B cell (primary cell): Measurements from ENCODE around the gene ANKRD44. TPM values are rescaled to one million over a fixed set of nuclear protein-coding genes. Genes with fewer than 3 reads are reported as not detected.
"Not testable (repeated sequence)": the region's sequence is repeated elsewhere in the genome, so short reads cannot be mapped to it uniquely, and the experiment has no call there.

Experiments
- ATAC-seq: fragments of 200-7000 bp; cut with Tn5 transposase; one replicate; pipeline ENCODE4 v1.10.0; 2021; ENCODE audit warnings: low read depth, mild to moderate bottlenecking, moderate number of reproducible peaks, moderate library complexity
- CTCF ChIA-PET: fragments of 350-600 bp; sonication (Branson Sonifier 250); formaldehyde crosslinking; loops from one replicate; lab custom pipeline; 2021; ENCODE audit warnings: antibody characterized with exemption, inconsistent platforms; lab: Charles Lee
- POLR2A ChIA-PET: fragments of 350-600 bp; sonication (Branson Sonifier 250); formaldehyde crosslinking; loops from one replicate; lab custom pipeline; 2021; ENCODE audit warnings: antibody characterized with exemption; lab: Charles Lee
- DNase-seq: peaks from one replicate; pipeline ENCODE4 v3.0.0; 2013
- H2AFZ ChIP-seq: 2 replicates; pipeline ENCODE4 v1.6.1; 2012; ENCODE audit warnings: mild to moderate bottlenecking, low read depth, low read length; ENCODE audit not compliant: insufficient read depth, poor library complexity, severe bottlenecking
- H3K27ac ChIP-seq, 2 donors: 1 replicate in 1 of 2; 2 replicates in 1 of 2; pipeline ENCODE4 v1.5.1; 2012 to 2013; ENCODE audit warnings: low read length in 2 of 2, mild to moderate bottlenecking in 2 of 2, moderate library complexity in 1 of 2
- H3K27me3 ChIP-seq, 4 experiments: fragments of 200-600 bp in 1 of 4; sonication (generic) in 1 of 4; replicated peaks in 1 of 4; 1 replicate in 2 of 4; 2 replicates in 2 of 4; pipeline versions ENCODE4 v1.6.1 to v1.7.0; 2013 to 2016; ENCODE audit warnings: low read length in 3 of 4, mild to moderate bottlenecking in 2 of 4, mixed read lengths in 1 of 4, moderate library complexity in 1 of 4; ENCODE audit not compliant: insufficient read depth in 4 of 4, control insufficient read depth in 3 of 4; ENCODE audit errors: control extremely low read depth in 1 of 4
- H3K36me3 ChIP-seq, 2 experiments: replicated peaks in 1 of 2; 1 replicate in 1 of 2; 2 replicates in 1 of 2; pipeline versions ENCODE4 v1.6.1 to v1.7.1; 2013; ENCODE audit warnings: low read length in 1 of 2; ENCODE audit not compliant: insufficient read depth in 2 of 2, control insufficient read depth in 1 of 2; ENCODE audit errors: control extremely low read depth in 1 of 2, extremely low read depth in 1 of 2
- H3K4me1 ChIP-seq, 2 donors: fragments of 200-600 bp in 1 of 2; sonication (generic) in 1 of 2; 1 replicate in 1 of 2; 2 replicates in 1 of 2; pipeline versions ENCODE4 v1.5.1 to v1.6.1; 2013 to 2017; ENCODE audit warnings: low read length in 2 of 2; ENCODE audit not compliant: control insufficient read depth in 2 of 2, insufficient read depth in 2 of 2
- H3K4me2 ChIP-seq: replicated peaks from 2 replicates; pipeline ENCODE3; 2012; ENCODE audit warnings: mild to moderate bottlenecking, low read depth, low read length; ENCODE audit not compliant: poor library complexity, severe bottlenecking
- H3K4me3 ChIP-seq, 5 experiments: fragments of 200-600 bp in 1 of 5; sonication (generic) in 1 of 5; 1 replicate in 3 of 5; 2 replicates in 2 of 5; pipeline versions ENCODE4 v1.5.1 to v1.7.0; 2011 to 2016; ENCODE audit warnings: low read length in 4 of 5, mild to moderate bottlenecking in 4 of 5, low read depth in 2 of 5, control low read depth in 1 of 5, moderate library complexity in 1 of 5; ENCODE audit not compliant: insufficient read depth in 1 of 5; ENCODE audit errors: control extremely low read depth in 1 of 5, extremely low read depth in 1 of 5
- H3K79me2 ChIP-seq: fragments of 200-600 bp; sonication (generic); one replicate; pipeline ENCODE4 v1.6.0; 2016; ENCODE audit warnings: low read length; ENCODE audit not compliant: control insufficient read depth, insufficient read depth
- H3K9ac ChIP-seq: fragments of 200-600 bp; sonication (generic); 2 replicates; pipeline ENCODE4 v1.6.1; 2017; ENCODE audit warnings: mild to moderate bottlenecking, low read length, moderate library complexity
- H3K9me3 ChIP-seq, 3 donors: one replicate each; pipeline versions ENCODE4 v1.6.1 to v1.7.1; 2013; ENCODE audit warnings: low read length in 2 of 3; ENCODE audit not compliant: control insufficient read depth in 2 of 3, insufficient read depth in 1 of 3; ENCODE audit errors: control extremely low read depth in 1 of 3
- H4K20me1 ChIP-seq: 2 replicates; pipeline ENCODE4 v1.6.0; 2012; ENCODE audit warnings: mild to moderate bottlenecking, low read length; ENCODE audit not compliant: insufficient read depth, control insufficient read depth, poor library complexity, severe bottlenecking
- H3K27ac Mint-ChIP-seq: one replicate; pipeline ENCODE4 v1.8.0; 2021; ENCODE audit warnings: mixed read lengths
- H3K27me3 Mint-ChIP-seq: one replicate; pipeline ENCODE4 v1.8.0; 2021; ENCODE audit warnings: mixed read lengths
- H3K4me1 Mint-ChIP-seq: one replicate; pipeline ENCODE4 v1.8.0; 2021; ENCODE audit warnings: mixed read lengths
- H3K4me3 Mint-ChIP-seq: one replicate; pipeline ENCODE4 v1.8.0; 2021; ENCODE audit warnings: mixed read lengths
- H3K9me3 Mint-ChIP-seq: one replicate; pipeline ENCODE4 v1.8.0; 2022; ENCODE audit warnings: mixed read lengths; ENCODE audit not compliant: insufficient read depth
- CTCF ChIP-seq: fragments of 200-600 bp; IDR thresholded peaks from one replicate; pipeline ENCODE4 v1.8.0; 2022; ENCODE audit warnings: antibody characterized with exemption, mild to moderate bottlenecking
- EZH2 ChIP-seq: IDR thresholded peaks from 2 replicates; pipeline ENCODE4 v1.6.1; 2012; ENCODE audit warnings: borderline replicate concordance, low read depth, mild to moderate bottlenecking, moderate library complexity, low read length; ENCODE audit not compliant: insufficient read depth, poor library complexity, severe bottlenecking
- WGBS: methylation state at CpG from one replicate; pipeline ENCODE4 v1.1.5; 2013; ENCODE audit warnings: missing lambda C conversion rate; ENCODE audit not compliant: insufficient coverage; 5-methylcytosine and 5-hydroxymethylcytosine counted together
- intact Hi-C: fragments of 100-400 bp; cut with micrococcal nuclease; formaldehyde crosslinking; loops from one replicate; pipeline ENCODE4 v1.10.0; 2022
- polyA plus RNA-seq: library from polyadenylated mRNA; depleted of rRNA; stranded (reverse); fragments of >200 nt; gene quantifications from 2 replicates; pipeline ENCODE4 v1.2.3, GENCODE V29; 2012
- total RNA-seq, 2 donors: library from RNA; stranded (reverse); fragments of 120-200 nt in 1 of 2; gene quantifications; 1 replicate in 1 of 2; 2 replicates in 1 of 2; pipeline versions ENCODE4 v1.2.3 to v1.2.4, GENCODE V29; 2013 to 2022

The ANKRD44 gene
- total and polyA plus RNA-seq, 2 donors (not counting 1 experiment from before 2014, with no cell fraction given) = 92.6 to 457 TPM

GRCh38 chr2:197008741-197009341 lies 301.7 kb downstream of the ANKRD44 start:
- H3K4me2 ChIP-seq, H3K9me3 ChIP-seq, H3K27me3 ChIP-seq, H4K20me1 ChIP-seq, H3K4me3 ChIP-seq, H3K9me3 Mint-ChIP-seq, ATAC-seq, H3K27me3 Mint-ChIP-seq, H2AFZ ChIP-seq, H3K4me3 Mint-ChIP-seq, DNase-seq, H3K27ac ChIP-seq, H3K9ac ChIP-seq, H3K27ac Mint-ChIP-seq, CTCF ChIA-PET, POLR2A ChIA-PET, H3K4me1 ChIP-seq, intact Hi-C loops, H3K79me2 ChIP-seq, H3K4me1 Mint-ChIP-seq: not testable (repeated sequence)
- H3K36me3 ChIP-seq = peaks cover 25 to 83% of the 10 kb centered on the region in 2 experiments
- WGBS = over 99% methylated on average over 11 of the region's 13 CpGs

- H3K9ac ChIP-seq = no peak overlapping the region
- ChIA-PET CTCF (interaction anchor here (1.0 kb wide), 1 partner anchor 370 kb away, joined by 4 read pairs; no protein-coding TSS in a partner anchor), POLR2A (no interaction called here)
- no peak overlapping the region for H3K27ac ChIP-seq
- no peak overlapping the region for H3K4me3 ChIP-seq
- TF ChIP-seq EZH2 (no peak), CTCF (no peak)
- H3K9me3 ChIP-seq = no peaks in the 10 kb centered on the region
- ATAC-seq (no peak), DNase-seq (no peak)
- H3K27me3 ChIP-seq = no peaks in the 10 kb centered on the region
- no peaks in the 10 kb centered on the region for H3K79me2 ChIP-seq
- H4K20me1 ChIP-seq = peaks cover 4% of the 10 kb centered on the region
- Mint-ChIP-seq H3K27me3 (no peaks in the 10 kb centered on the region), H3K9me3 (no peaks in the 10 kb centered on the region), H3K27ac (no peak overlapping the region), H3K4me3 (no peak overlapping the region), H3K4me1 (no peaks in the 10 kb centered on the region)
- peaks cover 30 to 83% of the 10 kb centered on the region in 2 experiments for H3K36me3 ChIP-seq
- no peak overlapping the region for H2AFZ ChIP-seq
- H3K4me1 ChIP-seq = no peaks in the 10 kb centered on the region
- H3K4me2 ChIP-seq = no peak overlapping the region
- intact Hi-C loops = no loop called here
- WGBS = no CpG with 5 or more reads among the region's 4 CpGs
These were observed 302.6 kb downstream of the ANKRD44 start for GRCh38 chr2:197007716-197008628.
